Activated CD8-positive, alpha-beta T cell treated with anti-CD3 and anti-CD28 coated beads for 36 hours (primary cell): ENCODE data around the gene GDI2. TPM values are rescaled to one million over a fixed set of nuclear protein-coding genes. Genes with fewer than 3 reads are reported as not detected.
A peak's percentile ranks its signal among the peaks of the same experiment; 100 is the strongest.
"Not testable (repeated sequence)": the region's sequence is repeated elsewhere in the genome, so short reads cannot be mapped to it uniquely, and the experiment has no call there.

Experiments used
- ATAC-seq: fragments of 200-7000 bp; cut with Tn5 transposase; one replicate; pipeline ENCODE4 v1.10.0; 2021; ENCODE audit warnings: mild to moderate bottlenecking, moderate library complexity
- CTCF ChIA-PET: fragments of 350-600 bp; sonication (Branson Sonifier 250); formaldehyde crosslinking; loops from one replicate; lab custom pipeline; 2021; ENCODE audit warnings: antibody characterized with exemption; lab: Charles Lee
- POLR2A ChIA-PET: fragments of 350-600 bp; sonication (Branson Sonifier 250); formaldehyde crosslinking; loops from one replicate; lab custom pipeline; 2021; ENCODE audit warnings: antibody characterized with exemption; lab: Charles Lee
- DNase-seq: peaks from one replicate; pipeline ENCODE4 v3.0.0-alpha.2; 2020
- H3K27ac Mint-ChIP-seq: one replicate; pipeline ENCODE4 v1.8.0; 2021; ENCODE audit warnings: mild to moderate bottlenecking, mixed read lengths
- H3K27me3 Mint-ChIP-seq: one replicate; pipeline ENCODE4 v1.8.0; 2021; ENCODE audit warnings: mixed read lengths
- H3K36me3 Mint-ChIP-seq: one replicate; pipeline ENCODE4 v1.8.0; 2021; ENCODE audit warnings: low read depth, mixed read lengths
- H3K4me1 Mint-ChIP-seq: one replicate; pipeline ENCODE4 v1.8.0; 2021; ENCODE audit warnings: low read depth, mixed read lengths
- H3K4me3 Mint-ChIP-seq: one replicate; pipeline ENCODE4 v1.8.0; 2021; ENCODE audit warnings: mild to moderate bottlenecking, moderate library complexity, mixed read lengths
- H3K9me3 Mint-ChIP-seq: one replicate; pipeline ENCODE4 v1.8.0; 2021; ENCODE audit warnings: mixed read lengths
- CTCF ChIP-seq: fragments of 200-600 bp; IDR thresholded peaks from one replicate; pipeline ENCODE4 v1.8.0; 2022; ENCODE audit warnings: antibody characterized with exemption, mild to moderate bottlenecking
- intact Hi-C: fragments of 100-400 bp; cut with micrococcal nuclease; formaldehyde crosslinking; loops from one replicate; pipeline ENCODE4 v1.10.0; 2022
- total RNA-seq, 2 experiments: library from RNA; stranded (reverse); gene quantifications; one replicate each; pipeline ENCODE4 v1.2.3, GENCODE V29; 2021

GDI2 gene
- total RNA-seq, 2 experiments from 2014 or later, result 288 to 291 TPM

GRCh38 chr10:5856701-5857004 is 43.4 kb upstream of the GDI2 start:
- Mint-ChIP-seq H3K36me3 (no peaks in the 10 kb centered on the region), H3K4me3 (no peak overlapping the region), H3K27me3 (peaks cover 3% of the 10 kb centered on the region), H3K4me1 (peaks cover 3% of the 10 kb centered on the region), H3K9me3 (no peaks in the 10 kb centered on the region), H3K27ac (no peak overlapping the region)
- no peak for TF ChIP-seq CTCF
- POLR2A ChIA-PET, result interaction anchor here (0.9 to 2.3 kb wide), 3 partner anchors 26 to 43 kb away, joined by 3 to 5 read pairs (median 4); partner anchors contain the start of genes ANKRD16, FBH1 and GDI2
- ATAC-seq (no peak), DNase-seq (no peak)
- intact Hi-C loops, result no loop called here
- CTCF ChIA-PET, result no interaction called here

GRCh38 chr10:5855979-5856700 is 42.9 kb upstream of the GDI2 start:
- peaks cover 3% of the 10 kb centered on the region for H3K27me3 Mint-ChIP-seq
- TF ChIP-seq CTCF, result no peak
- no peak for DNase-seq
- intact Hi-C loops, result no loop called here
- ChIA-PET CTCF (interaction anchor here (1.0 kb wide), 1 partner anchor 8 kb away, joined by 3 read pairs; no protein-coding TSS in a partner anchor), POLR2A (interaction anchor here (0.5 to 1.1 kb wide), 4 partner anchors 11 to 1653 kb away, joined by 3 to 4 read pairs (median 4); partner anchors contain the start of genes ANKRD16 and FBH1)
- no peak overlapping the region for H3K4me3 Mint-ChIP-seq
- H3K4me1 Mint-ChIP-seq, result peaks cover 3% of the 10 kb centered on the region
- no peaks in the 10 kb centered on the region for H3K9me3 Mint-ChIP-seq
- H3K36me3 Mint-ChIP-seq, result no peaks in the 10 kb centered on the region
- H3K27ac Mint-ChIP-seq, result no peak overlapping the region
- no peak for ATAC-seq

- intact Hi-C loops, result no loop called here
- no peak for DNase-seq
- Mint-ChIP-seq H3K9me3 (no peaks in the 10 kb centered on the region), H3K4me3 (no peak overlapping the region), H3K27me3 (peaks cover 3% of the 10 kb centered on the region), H3K4me1 (peaks cover 3% of the 10 kb centered on the region), H3K36me3 (no peaks in the 10 kb centered on the region), H3K27ac (no peak overlapping the region)
- TF ChIP-seq CTCF, result no peak
- POLR2A ChIA-PET, result no interaction called here
- CTCF ChIA-PET, result interaction anchor here (0.7 kb wide), 1 partner anchor 49 kb away, joined by 3 read pairs; no protein-coding TSS in a partner anchor
- no peak for ATAC-seq
Observed at GRCh38 chr10:5854131-5854475, 40.9 kb upstream of the GDI2 start.

DNA sequence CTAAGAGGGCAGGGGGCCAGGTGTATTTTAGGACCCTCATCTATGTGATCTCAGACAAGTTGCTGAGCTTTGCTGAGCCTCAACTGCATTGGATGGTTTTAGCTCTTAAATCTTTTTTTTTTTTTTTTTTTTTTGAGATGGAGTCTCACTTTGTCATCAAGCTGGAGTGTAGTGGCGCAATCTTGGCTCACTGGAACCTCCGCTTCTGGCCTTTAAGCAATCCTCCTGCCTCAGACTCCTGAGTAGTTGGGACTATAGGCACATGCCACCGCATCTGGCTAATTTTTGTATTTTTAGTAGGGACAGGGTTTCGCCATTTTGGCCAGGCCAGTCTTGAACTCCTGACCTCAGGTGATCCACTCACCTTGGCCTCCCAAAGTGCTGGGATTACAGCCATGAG is 33.4 kb upstream of the GDI2 start:
- peak overlapping the region; percentile 90 for H3K27ac Mint-ChIP-seq
- DNase-seq, CTCF ChIA-PET, H3K9me3 Mint-ChIP-seq, H3K27me3 Mint-ChIP-seq, H3K4me3 Mint-ChIP-seq, intact Hi-C loops, ATAC-seq, H3K36me3 Mint-ChIP-seq, POLR2A ChIA-PET: not testable (repeated sequence)
- H3K4me1 Mint-ChIP-seq, result peaks cover 28% of the 10 kb centered on the region

DNA sequence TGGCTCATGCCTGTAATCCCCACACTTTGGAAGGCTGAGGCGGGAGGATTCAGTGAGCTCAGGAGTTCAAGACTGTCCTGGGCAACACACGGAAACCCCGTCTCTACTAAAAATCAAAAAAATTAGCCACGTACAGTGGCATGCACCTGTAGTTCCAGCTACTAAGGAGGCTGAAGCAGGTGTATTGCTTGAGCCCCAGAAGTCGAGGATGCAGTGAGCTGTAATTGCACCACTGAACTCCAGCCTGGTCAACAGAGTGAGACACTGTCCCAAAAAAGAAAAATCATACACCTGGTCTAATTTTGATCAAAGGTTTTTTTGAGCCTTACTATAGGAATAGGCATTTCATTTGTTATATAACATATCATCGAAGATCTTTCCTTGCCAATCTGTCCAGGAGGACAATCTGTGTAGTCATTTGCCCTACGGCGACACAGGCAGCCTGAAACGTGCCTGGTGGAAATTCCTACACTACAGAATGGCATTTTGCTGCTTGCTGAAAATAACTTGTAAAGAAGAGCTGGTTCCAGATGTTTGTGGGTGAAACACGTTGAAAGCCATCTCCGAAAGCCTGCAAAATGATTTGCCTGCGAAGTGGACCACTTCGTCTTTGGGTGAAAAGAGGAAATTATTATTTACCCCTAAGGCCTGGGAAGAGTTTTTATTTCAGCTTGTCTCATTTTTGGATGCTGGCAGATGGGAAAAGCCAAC is 31.3 kb upstream of the GDI2 start:
- peaks cover 1% of the 10 kb centered on the region for H3K27me3 Mint-ChIP-seq
- no peak for ATAC-seq
- no peaks in the 10 kb centered on the region for H3K36me3 Mint-ChIP-seq
- ChIA-PET CTCF (interaction anchor here (1.0 to 1.6 kb wide), 5 partner anchors 8 to 29 kb away, joined by 3 to 6 read pairs (median 3); no protein-coding TSS in a partner anchor), POLR2A (interaction anchor here (0.7 to 2.5 kb wide), 5 partner anchors 11 to 323 kb away, joined by 4 to 18 read pairs (median 4); partner anchors contain the start of gene GDI2)
- intact Hi-C loops, result no loop called here
- H3K27ac Mint-ChIP-seq, result peak overlapping the region; percentile 60
- H3K4me1 Mint-ChIP-seq, result peaks cover 28% of the 10 kb centered on the region
- no peaks in the 10 kb centered on the region for H3K9me3 Mint-ChIP-seq
- DNase-seq, result no peak
- no peak overlapping the region for H3K4me3 Mint-ChIP-seq
- no peak for TF ChIP-seq CTCF
